ENCODE data around the gene SMIM31. TPM values are rescaled to one million over a fixed set of nuclear protein-coding genes. Genes with fewer than 3 reads are reported as not detected.

Gene SMIM31
- polyA plus RNA-seq, 1 of the 3 experiments (the other 2 are of a cell fraction) = not detected

DNA sequence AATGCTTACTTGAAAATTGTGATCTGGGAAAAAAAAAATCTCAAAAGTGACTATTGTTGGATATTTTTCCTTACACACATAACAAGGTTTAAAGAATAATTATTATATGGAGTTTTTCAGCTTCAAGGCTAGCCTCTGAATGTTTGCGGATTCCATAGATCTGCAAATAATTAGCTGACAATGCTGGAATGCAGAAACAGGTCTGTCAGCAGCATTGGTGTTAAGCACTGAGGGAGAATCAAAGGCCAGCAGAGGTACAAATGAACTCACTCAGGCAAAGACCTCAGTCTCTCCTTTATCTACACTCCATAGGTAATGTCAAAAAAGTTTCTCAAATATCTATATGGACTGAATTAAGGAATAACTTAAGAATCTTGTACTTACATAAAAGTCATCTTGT lies 35.1 kb downstream of the SMIM31 start (continued):
- TF ChIP-seq, protein P1, sequence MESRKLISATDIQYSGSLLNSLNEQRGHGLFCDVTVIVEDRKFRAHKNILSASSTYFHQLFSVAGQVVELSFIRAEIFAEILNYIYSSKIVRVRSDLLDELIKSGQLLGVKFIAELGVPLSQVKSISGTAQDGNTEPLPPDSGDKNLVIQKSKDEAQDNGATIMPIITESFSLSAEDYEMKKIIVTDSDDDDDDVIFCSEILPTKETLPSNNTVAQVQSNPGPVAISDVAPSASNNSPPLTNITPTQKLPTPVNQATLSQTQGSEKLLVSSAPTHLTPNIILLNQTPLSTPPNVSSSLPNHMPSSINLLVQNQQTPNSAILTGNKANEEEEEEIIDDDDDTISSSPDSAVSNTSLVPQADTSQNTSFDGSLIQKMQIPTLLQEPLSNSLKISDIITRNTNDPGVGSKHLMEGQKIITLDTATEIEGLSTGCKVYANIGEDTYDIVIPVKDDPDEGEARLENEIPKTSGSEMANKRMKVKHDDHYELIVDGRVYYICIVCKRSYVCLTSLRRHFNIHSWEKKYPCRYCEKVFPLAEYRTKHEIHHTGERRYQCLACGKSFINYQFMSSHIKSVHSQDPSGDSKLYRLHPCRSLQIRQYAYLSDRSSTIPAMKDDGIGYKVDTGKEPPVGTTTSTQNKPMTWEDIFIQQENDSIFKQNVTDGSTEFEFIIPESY (IDR thresholded peaks at IDR 0.05; ENCODE audit: borderline replicate concordance, low read depth) = no peak

DNA sequence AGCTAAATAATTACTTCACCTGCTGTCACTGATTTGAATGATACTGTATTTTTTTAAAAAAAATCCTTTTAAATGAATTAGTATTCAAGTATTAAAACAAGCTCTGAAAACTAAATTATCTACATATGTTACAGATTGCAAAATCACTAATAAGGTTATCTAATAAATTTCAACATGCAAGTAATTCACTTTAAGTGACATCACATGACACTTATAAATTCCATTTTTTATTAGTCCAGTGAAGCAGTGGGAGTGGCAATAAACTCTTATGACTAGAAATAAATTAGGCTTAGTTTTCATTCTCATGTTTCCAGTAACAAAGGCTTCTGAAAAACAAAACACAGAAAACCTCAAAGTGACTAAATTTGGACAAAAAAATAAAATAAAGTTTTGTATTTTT lies 36.3 kb downstream of the SMIM31 start:
- CTCF ChIA-PET = interaction anchor here (1.0 kb wide), 1 partner anchor 15 kb away, joined by 5 read pairs; no protein-coding TSS in a partner anchor
- no peaks in the 10 kb centered on the region for H3K9me2 ChIP-seq
- POLR2A ChIA-PET = no interaction called here

More for the DNA sequence above, 36.3 kb downstream of the SMIM31 start:
- Histone ChIP-seq H3K27me3 (ENCODE audit: insufficient read depth) (no peaks in the 10 kb centered on the region; the same call in 1 of the 2 replicates), H3K36me3 (replicated peaks in 1 of 2; ENCODE audit: control insufficient read depth in 1 of 2, insufficient read depth in 2 of 2, low read length in 1 of 2) (no peaks in the 10 kb centered on the region), H3K9me3 (no peaks in the 10 kb centered on the region), H3K79me2 (ENCODE audit: insufficient read depth) (no peaks in the 10 kb centered on the region), H4K20me1 (ENCODE audit: insufficient read depth) (no peaks in the 10 kb centered on the region), H3K4me3 (ENCODE audit: low read depth in 2 of 2, low read length in 1 of 2) (no peak overlapping the region), H2AFZ (ENCODE audit: low read depth) (no peak overlapping the region), H3F3A (replicated peaks; ENCODE audit: insufficient read depth) (no peaks in the 10 kb centered on the region), H3K9ac (no peak overlapping the region), H3K4me1 (ENCODE audit: control insufficient read depth in 1 of 2, insufficient read depth in 2 of 2, low read depth in 1 of 2, low read length in 1 of 2) (no peaks in the 10 kb centered on the region; a peak in 1 of 4 replicates), H3K4me2 (no peak overlapping the region), H3K27ac (ENCODE audit: low read depth in 2 of 2, low read length in 1 of 2) (no peak overlapping the region)
- TF ChIP-seq GABPA (IDR thresholded peaks at IDR 0.05; ENCODE audit: low read depth) (no peak), TEAD4 (IDR thresholded peaks at IDR 0.05; ENCODE audit: borderline replicate concordance, insufficient read depth) (no peak), RXRA (IDR thresholded peaks at IDR 0.05; ENCODE audit: borderline replicate concordance, low read depth) (no peak), FOXJ3 (CRISPR knock-in tag; IDR thresholded peaks at IDR 0.05) (no peak), TCF12 (IDR thresholded peaks at IDR 0.05) (no peak), SMC3 (IDR thresholded peaks at IDR 0.05; ENCODE audit: low read depth, low read length) (no peak), MEF2A (IDR thresholded peaks at IDR 0.05; ENCODE audit: borderline replicate concordance, low read depth) (no peak), FOSL2 (IDR thresholded peaks at IDR 0.05; ENCODE audit: borderline replicate concordance, low read depth) (no peak), GATA2 (CRISPR knock-in tag; IDR thresholded peaks at IDR 0.05) (no peak), MXI1 (IDR thresholded peaks at IDR 0.05; ENCODE audit: low read depth, low read length) (no peak), SIN3A (IDR thresholded peaks at IDR 0.05; ENCODE audit: borderline replicate concordance, low read depth, low read length) (no peak)
- TF ChIP-seq, protein P2, sequence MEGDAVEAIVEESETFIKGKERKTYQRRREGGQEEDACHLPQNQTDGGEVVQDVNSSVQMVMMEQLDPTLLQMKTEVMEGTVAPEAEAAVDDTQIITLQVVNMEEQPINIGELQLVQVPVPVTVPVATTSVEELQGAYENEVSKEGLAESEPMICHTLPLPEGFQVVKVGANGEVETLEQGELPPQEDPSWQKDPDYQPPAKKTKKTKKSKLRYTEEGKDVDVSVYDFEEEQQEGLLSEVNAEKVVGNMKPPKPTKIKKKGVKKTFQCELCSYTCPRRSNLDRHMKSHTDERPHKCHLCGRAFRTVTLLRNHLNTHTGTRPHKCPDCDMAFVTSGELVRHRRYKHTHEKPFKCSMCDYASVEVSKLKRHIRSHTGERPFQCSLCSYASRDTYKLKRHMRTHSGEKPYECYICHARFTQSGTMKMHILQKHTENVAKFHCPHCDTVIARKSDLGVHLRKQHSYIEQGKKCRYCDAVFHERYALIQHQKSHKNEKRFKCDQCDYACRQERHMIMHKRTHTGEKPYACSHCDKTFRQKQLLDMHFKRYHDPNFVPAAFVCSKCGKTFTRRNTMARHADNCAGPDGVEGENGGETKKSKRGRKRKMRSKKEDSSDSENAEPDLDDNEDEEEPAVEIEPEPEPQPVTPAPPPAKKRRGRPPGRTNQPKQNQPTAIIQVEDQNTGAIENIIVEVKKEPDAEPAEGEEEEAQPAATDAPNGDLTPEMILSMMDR (IDR thresholded peaks at IDR 0.05) = no peak
- TF ChIP-seq, protein P3, sequence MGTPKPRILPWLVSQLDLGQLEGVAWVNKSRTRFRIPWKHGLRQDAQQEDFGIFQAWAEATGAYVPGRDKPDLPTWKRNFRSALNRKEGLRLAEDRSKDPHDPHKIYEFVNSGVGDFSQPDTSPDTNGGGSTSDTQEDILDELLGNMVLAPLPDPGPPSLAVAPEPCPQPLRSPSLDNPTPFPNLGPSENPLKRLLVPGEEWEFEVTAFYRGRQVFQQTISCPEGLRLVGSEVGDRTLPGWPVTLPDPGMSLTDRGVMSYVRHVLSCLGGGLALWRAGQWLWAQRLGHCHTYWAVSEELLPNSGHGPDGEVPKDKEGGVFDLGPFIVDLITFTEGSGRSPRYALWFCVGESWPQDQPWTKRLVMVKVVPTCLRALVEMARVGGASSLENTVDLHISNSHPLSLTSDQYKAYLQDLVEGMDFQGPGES (IDR thresholded peaks at IDR 0.05; ENCODE audit: low read depth, low read length) = no peak
- TF ChIP-seq, protein P4, sequence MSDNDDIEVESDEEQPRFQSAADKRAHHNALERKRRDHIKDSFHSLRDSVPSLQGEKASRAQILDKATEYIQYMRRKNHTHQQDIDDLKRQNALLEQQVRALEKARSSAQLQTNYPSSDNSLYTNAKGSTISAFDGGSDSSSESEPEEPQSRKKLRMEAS (IDR thresholded peaks at IDR 0.05; ENCODE audit: low read depth) = no peak
- TF ChIP-seq, protein P5, sequence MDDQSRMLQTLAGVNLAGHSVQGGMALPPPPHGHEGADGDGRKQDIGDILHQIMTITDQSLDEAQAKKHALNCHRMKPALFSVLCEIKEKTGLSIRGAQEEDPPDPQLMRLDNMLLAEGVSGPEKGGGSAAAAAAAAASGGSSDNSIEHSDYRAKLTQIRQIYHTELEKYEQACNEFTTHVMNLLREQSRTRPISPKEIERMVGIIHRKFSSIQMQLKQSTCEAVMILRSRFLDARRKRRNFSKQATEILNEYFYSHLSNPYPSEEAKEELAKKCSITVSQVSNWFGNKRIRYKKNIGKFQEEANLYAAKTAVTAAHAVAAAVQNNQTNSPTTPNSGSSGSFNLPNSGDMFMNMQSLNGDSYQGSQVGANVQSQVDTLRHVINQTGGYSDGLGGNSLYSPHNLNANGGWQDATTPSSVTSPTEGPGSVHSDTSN (IDR thresholded peaks at IDR 0.05) = no peak
- TF ChIP-seq, protein P6, sequence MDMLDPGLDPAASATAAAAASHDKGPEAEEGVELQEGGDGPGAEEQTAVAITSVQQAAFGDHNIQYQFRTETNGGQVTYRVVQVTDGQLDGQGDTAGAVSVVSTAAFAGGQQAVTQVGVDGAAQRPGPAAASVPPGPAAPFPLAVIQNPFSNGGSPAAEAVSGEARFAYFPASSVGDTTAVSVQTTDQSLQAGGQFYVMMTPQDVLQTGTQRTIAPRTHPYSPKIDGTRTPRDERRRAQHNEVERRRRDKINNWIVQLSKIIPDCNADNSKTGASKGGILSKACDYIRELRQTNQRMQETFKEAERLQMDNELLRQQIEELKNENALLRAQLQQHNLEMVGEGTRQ (IDR thresholded peaks at IDR 0.05; ENCODE audit: borderline replicate concordance, low read depth, low read length) = no peak
- TF ChIP-seq, protein P1 (IDR thresholded peaks at IDR 0.05; ENCODE audit: borderline replicate concordance, low read depth) = no peak
- TF ChIP-seq, protein P7, sequence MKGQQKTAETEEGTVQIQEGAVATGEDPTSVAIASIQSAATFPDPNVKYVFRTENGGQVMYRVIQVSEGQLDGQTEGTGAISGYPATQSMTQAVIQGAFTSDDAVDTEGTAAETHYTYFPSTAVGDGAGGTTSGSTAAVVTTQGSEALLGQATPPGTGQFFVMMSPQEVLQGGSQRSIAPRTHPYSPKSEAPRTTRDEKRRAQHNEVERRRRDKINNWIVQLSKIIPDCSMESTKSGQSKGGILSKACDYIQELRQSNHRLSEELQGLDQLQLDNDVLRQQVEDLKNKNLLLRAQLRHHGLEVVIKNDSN (IDR thresholded peaks at IDR 0.05; ENCODE audit: borderline replicate concordance, low read depth) = no peak
- DNase-seq = no peak
